Amniotic stem cell (primary cell): ENCODE measurements around the gene CTCFL.
"Not testable (repeated sequence)": the region's sequence is repeated elsewhere in the genome, so short reads cannot be mapped to it uniquely, and the experiment has no call there.

Experiments used
- DNase-seq: peaks from one replicate; lab custom pipeline; 2025; lab: John Stamatoyannopoulos, UW

The CTCFL gene

DNA sequence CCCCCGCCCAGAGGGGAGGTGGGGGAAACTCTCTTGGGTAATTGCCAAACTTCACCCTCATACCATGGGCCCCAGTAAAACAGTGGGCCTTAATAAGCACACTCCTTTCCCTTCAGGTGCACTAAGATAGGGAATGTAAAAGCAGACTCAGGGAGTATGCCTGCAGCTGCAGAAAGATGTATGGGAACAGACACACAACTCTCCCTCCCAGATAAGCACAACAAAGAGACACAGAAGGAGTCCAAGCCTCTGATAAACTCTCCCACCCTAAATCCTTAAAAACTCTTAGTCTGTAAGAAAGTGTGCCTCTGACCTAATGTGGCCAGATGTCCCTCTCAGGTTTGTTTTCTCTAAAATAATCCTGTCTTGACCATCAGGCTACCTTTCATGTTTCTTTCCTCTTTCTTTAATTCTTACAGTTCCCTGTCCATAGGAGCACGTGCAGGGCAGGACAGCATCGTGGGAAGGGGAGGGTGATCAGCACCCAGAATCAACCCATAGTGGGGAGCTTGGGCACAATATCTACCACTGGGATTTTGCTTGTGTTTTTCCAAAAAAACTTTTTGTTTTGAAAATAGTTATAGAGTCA lies 11.3 kb upstream of the CTCFL start:
- DNase-seq = no peak

DNA sequence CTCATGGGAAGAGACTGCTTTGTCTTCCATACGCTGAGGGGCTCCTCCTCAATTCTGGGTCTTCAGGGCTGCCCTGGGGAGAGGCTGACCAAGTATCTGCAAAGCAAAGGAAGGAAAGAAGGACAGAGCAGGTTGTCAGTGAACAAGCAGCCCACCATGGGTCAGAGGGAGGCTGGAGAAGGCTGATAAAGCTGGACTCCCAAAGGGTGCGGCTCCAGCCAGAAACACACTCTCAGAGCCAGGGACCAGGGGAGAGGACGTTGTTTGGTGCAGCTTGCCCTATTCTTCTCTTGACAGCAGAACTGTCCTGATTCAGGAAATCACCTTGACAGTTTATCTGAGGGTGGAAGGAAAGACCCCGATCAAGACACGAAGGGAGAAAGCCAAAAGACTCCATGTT lies 10.4 kb upstream of the CTCFL start:
- DNase-seq = no peak

DNA sequence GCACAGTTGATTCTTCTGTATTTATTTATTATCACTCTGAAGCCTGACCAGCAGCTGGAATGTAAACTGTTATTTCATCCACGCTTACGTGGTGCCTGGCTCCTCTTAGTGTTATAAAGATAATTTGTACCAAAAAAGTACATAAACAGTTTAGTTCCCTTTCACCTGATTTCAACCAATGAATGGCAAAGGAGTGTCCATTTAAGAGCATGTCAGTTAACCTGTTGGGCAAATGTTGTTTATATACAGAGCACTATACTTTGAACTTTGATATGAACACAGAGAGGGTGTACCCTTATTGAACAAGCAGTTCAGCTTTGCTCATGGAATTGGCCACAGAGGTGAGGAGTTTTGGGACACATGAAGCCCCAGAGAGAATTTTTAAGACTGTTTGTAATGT lies 7.2 kb upstream of the CTCFL start:
- no peak for DNase-seq

DNA sequence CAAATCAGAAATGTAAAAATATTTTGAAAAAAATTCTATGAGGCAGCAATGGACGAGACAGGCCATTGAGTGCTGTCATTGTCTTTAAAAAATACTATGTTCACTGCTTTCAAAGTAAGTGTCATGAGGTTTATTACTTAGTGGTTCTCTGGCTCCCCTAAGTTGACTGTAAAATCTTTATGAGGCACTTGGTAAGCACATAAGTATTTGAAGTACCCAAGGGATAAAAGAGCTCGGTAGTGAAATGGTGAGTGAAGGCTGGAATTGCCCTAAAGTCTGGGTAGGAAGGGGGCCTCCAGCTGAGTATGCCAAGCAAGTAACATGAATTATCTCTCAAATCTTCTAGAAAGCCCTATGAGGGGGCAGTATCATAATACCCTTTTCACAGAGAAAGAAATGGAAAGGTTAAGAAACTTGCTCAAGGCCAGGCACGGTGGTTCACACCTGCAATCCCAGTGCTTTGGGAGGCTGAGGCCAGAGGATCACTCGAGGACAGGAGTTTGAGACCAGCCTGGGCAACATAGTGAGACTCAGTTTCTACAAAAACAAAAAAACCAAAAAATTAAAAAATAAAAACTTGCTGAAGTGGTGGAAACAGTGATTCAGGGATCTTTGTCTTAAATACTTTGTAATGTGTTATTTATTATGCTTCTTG lies 5.5 kb upstream of the CTCFL start:
- DNase-seq = no peak

DNA sequence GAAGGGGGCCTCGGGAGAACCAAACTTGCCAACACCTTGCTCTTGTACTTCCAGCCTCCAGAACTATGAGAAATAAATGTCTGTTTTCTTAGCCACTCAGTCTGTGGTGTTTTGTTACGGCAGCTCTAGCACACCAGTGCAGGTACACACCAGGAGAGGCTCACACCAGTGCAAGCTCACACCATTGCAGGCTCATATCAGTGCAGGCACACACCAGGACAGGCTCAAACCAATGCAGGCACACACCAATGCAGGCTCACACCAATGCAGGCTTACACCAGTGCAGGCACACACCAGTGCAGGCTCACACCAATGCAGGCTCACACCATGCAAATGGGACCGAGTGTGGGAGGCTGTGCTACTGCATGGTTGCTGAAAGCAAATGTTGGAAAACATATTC lies 4.9 kb upstream of the CTCFL start:
- DNase-seq = no peak

DNA sequence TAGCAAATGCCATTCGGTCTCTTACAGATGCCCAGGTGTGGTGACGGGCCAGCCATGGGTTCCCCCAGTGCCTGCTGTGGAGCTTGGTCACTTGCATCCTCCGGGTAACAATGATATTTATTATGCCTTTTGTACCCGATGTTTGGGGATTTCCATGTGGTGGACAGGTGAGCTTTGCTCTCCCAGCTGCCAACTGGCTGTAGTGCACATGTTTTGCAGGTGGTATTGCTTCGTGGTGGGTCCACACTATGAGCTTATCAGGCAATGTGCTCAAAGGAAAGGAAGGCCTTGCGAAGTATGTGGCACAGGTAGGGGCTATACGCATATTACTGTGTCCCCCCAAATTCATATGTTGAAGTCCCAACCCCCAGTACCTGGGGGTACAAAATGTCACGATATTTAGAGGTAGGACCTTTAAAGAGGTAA lies 4.2 kb upstream of the CTCFL start:
- DNase-seq = no peak

DNA sequence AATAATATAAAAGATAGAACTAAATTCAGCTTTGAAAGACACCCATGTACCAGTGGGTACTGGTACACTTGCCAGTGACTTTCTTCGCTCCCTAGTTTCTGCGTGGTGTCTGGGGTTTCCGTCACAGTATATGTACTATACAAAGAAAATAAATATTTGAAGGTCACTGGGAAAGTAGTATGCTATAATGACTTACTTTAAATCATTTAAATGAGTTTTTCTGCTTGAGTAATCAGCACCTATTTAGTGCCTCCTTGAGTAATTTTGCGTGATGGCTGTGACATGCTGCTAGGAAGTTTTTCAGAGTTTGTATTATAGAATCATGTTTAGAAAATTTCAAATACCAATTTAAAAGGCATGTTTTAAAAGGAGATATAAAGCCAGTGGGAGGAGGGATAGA lies 3.2 kb upstream of the CTCFL start:
- DNase-seq = no peak

DNA sequence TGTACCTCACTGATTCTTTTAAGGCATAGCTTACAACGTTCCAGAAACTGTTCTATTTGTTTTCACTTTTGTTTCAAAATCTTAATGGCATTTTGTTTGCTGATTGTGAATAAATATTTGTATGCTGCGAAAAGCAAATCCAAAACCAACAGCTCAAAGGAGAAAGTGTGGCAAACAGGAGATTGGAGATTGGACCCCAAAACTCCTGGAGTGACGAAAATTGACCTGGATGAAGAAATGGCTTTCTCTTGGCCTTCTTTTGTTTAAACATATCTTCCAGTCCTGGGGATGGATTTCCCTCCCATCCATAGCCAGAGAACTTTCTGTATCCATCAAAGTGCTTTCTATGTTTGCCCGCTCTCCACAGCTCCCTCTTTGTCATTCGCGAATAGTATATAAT lies 2.8 kb upstream of the CTCFL start:
- DNase-seq = no peak

DNA sequence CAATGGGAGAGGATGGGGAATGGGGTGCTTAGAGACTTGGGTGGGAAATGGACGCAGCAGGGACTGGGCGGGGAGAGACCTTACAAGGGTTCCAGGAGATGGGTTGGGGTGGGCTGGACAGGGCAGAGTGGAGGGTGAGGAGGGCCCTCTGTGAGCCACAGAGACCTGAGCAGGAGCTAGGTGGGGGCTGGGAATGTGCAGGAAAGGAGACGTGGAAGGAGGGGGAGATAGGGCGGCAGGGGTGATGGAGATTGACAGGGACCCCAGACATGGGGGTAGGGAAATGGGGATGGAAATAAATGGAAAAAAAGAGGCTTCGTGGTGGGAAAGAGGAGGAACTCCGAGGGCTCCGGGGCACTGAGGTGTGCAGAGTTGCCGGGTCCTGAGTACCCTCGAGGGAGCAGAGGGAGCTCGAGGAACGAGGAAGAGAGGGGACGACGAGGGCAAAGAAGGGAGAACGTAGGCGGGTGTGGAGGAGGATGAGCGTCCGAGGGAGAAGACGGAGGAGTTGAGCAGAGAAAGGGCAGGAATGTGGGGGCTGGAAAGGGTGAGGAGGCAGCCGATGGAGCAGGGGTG lies 2.0 kb upstream of the CTCFL start:
- DNase-seq = no peak

DNA sequence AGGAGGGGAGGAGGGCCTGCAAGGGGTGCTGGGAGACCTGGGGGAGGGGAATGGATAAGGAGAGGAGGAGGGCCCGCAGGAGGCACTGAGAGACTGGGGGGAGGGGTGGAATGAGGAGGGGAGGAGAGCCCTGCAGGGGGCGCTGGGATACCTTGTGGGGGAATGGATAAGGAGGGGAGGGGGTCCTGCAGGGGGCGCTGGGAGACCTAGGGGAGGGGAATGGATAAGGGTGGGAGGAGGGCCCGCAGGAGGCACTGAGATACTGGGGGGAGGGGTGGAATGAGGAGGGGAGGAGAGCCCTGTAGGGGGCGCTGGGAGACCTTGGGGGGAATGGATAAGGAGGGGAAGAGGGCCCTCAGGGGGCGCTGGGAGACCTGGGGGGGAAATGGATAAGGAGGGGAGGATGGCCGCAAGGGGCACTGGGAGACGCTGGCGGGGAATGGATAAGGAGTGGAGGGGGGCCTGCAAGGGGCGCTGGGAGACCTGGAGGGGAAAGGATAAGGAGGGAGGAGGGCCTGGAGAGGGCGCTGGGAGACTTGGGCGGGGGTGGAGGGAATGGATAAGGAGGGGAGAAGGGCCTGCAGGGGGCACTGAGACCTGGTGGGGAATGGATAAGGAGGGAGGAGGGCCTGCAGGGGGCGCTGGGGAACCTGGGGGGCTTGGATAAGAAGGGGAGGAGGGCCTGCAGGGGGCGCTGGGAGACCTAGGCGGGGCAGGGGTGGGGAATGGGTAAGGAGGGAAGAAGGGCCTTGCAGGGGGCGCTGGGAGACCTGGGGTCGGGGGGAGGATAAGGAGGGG lies 1.3 kb upstream of the CTCFL start:
- DNase-seq = no peak

DNA sequence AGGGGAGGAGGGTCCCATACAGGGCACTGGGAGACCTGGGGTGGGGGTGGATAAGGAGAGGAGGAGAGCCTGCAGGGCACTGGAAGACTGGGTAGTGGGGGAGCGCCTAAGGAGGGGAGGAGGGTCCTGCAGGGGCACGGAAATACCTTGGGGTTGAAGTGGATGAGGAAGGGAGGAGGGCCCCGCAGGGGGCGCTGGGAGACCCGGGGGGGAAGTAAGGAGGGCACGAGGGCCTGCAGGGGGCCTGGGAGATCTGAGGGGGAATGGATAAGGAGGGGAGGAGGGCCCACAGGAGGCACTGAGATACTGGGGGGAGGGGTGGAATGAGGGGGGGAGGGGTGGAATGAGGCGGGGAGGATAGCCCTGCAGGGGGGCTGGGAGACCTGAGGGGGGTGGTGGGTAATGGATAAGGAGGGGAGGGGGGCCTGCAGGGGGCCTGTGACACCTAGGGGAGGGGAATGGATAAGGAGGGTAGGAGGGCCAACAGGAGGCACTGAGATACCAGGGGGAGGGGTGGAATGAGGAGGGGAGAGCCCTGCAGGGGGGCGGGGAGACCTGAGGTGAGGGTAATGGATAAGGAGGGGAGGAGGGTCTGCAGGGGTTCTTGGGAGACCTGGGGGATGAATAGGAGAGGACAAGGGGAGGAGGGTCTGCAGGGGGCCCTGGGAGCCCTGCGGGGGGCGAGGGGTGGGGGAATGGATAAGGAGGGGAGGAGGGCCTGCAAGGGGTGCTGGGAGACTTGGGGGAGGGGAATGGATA lies 567 bp upstream of the CTCFL start:
- DNase-seq = no peak

DNA sequence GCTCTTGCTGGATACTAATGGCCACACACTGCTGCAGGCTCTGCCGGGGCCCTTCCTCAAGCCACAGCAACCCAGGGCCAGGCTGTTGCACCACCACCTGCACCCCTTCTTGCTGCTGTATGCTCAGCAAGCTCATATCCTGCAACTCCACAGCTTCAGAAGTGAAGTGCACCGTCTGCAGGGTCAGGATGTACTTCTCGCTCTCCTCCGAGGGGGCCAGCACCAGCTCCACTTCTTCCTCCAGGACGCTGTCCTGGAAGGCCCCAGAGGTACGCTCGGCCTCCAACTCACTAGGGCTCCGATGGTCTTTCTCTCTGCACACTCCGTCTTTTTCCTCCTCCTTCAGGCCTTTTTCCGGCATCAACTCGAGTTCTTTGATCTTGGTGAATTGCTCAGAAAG lies 1.2 kb downstream of the CTCFL start:
- DNase-seq = no peak

DNA sequence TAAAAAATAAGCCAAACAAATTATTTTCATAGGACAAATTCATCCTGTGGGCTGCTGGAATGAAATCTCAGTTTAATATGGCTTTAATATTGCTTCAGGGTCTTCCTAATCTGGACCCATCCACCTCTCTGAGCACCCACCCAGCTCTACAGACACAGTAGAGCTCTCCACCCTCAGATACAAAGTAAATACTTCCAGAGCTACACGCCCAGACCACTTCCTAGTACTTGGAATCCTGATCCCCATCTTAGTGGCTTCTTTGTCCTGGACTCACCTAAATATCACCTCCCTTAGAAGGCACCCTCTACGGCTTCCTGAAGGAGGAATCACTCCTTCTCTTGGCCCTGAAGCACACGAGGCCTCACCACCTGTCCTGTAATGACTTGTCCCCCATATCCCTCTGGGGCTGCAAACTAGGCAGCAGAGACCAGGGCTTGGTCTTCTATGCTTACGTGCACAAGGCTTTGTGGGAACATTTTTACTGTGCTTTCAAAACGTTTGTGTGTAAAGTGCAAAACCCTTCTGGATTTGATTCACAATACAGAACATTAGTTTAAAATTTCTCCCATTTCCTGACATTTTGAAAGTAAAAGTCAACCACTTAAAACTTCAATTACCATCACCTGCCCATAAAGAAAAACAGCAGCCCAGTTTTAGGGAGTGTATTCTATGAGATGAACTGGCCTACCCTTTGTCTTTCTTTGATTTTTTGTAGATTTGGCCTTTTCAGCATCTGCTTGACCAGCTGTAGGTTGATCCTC lies 2.4 kb downstream of the CTCFL start:
- no peak for DNase-seq

DNA sequence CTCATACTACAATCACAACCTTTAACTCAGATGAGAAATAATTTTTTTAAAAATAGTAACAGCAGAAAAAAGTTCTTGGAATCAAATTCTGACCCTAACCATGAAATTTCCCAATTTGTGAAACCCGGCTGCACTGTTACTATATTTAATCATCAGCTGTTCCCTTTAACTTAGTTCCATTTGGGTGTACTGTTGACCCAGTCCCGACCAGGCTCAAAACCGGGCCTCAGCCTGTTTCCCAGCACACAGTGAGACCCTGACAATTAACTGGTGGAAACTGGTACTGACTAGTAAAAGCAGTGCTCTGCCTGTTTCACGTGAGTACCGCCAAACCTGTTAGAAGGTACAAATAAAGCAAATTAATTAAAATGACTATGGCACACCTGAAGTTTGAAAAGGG lies 7.0 kb downstream of the CTCFL start:
- DNase-seq = no peak

DNA sequence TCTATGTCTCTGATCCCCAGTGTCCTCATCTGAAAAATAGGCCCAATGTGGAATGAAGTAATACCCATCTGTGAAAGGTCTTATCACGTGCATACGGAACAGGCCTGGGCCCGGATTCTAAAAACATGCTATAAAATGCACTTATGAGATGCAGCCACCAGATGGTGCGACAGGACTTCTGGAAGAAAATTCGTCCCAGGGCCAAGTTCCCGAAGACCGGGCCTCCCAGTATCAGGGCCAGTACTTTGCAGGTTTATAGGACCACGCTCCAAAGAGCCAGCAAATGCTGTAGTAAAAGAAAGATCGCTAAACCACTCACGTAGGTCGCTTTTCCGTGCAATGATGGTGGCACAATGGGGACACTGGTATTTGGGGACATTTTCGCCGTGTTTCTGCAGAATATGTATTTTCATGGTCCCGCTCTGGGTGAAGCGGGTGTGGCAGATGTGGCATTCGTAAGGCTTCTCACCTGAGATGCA lies 10.6 kb downstream of the CTCFL start:
- DNase-seq = peak; percentile 62

DNA sequence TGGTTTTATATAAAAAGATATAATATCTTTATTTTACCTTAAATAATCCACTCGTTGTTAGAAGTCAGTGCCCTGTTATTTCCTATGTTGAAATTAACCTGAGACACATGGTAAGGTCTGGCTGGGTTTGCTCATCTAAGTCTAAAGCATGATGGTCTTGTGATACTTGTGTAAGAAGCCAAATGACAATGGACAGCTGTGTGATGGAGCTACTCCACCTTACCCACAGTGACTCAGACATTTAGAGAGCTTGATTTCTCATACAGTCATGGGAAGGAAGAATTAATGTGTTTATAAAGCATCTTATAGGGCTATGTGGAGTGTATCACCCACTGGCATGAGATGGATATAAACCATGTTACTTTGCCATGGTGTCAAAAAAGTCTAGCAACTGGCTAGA lies 11.7 kb downstream of the CTCFL start:
- no peak for DNase-seq

DNA sequence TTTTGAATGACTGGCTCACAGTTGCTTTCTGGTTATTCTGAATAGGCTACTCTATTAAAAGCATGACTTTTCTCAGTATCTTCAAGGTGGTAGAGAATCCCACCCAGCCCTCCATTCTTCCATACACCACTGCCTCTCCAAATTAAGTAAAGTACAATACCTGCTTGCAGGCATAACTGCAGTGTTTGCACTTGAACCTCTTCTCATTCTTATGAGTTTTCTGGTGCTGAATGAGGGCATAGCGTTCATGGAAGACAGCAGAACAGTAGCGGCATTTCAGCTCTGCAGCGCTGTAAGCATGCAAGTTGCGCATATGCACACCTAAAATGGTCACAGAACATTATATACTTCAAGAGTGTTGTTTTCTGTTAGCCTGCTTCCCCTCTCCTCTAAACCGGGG lies 12.5 kb downstream of the CTCFL start:
- DNase-seq = no peak

DNA sequence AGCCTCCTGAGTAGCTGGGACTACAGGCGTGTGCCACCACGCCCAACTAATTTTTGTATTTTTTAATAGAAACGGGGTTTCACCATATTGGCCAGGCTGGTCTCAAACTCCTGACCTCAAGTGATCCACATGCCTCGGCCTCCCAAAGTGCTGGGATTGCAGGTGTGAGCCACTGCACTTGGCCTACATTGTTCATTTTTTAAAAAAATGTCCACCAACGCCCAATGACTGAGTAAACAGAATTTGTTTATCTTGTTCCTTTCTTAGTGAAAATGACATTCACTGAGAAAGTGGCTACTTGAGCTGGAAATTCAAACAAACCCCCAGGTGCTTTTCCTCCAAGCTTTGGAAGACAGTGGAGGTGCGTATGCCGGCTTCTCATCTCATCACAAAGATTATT lies 13.2 kb downstream of the CTCFL start:
- DNase-seq = not testable (repeated sequence)

DNA sequence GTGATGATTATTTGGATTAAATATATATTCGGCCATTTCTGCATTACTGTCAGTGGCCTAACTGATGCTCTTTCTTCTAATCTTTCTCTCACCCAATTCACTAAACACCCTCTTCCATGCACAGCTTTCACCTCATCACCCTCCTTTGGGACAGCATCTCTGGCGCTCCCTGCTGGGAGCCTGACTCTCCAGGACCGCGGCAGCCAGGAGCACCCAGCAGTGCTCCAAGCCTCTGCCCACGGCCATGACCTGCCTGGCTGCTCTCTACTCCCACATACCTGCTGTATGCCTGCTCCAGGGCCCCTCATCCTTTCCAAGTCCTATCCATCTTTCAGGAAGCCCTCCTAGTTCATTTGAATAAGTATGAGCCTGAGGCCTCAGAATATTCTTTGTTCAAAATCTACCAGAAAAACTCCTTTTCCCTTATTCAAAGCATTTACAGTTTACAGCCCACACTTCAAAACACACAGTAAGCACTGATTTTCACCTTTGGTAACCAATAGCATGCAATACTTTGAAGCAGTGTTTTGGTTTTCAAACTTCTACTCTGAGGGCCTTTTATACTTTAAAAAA lies 15.2 kb downstream of the CTCFL start:
- no peak for DNase-seq

DNA sequence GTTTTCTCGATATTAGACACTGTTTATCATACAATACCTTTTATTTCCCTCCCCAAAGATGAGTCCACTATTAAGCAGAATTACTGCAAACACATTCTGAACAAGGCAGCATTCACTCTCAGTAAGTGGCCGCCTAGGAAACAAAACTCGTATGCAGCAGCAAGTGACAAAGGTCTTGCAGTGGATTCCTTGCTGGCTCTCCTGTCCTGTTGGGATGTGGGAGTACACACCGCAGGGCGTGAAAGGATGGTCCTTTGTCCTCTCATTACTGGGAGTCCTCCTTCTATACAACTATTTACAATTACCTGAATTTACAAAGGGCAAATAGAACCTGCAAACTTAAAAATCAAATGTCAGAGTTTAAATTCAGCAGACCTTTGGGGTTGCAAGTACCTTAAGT lies 16.1 kb downstream of the CTCFL start:
- DNase-seq = no peak

DNA sequence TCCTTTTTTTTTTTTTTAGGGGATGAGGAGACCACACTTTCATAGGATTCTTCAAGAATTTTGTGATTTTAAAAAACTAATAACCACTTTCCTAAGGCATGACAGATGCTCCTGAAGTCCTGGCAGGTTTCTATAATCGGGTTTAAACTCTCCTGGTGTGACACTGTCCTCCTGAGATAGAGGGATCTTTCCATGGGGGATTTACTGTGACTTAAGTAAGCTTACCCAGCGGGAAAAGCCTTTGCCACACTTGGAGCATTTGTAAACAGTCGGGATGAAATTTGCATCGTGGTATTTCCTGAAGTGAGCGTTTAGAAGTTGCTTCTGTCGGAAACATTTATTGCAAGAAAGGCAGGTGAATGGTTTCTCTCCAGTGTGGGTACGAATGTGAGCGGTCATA lies 16.6 kb downstream of the CTCFL start:
- no peak for DNase-seq
